Endothelial cell of umbilical vein (primary cell): ENCODE results near the gene DCLK2.

Source experiments
- EZH2 ChIP-seq: IDR thresholded peaks from 2 replicates; pipeline ENCODE4 v1.6.1; 2012; ENCODE audit warnings: borderline replicate concordance, low read depth, mild to moderate bottlenecking, moderate library complexity, low read length, inconsistent platforms; ENCODE audit not compliant: severe bottlenecking
- FOS ChIP-seq: IDR thresholded peaks from 2 replicates; pipeline ENCODE4 v1.6.1; 2011; ENCODE audit warnings: mild to moderate bottlenecking, low read length, moderate library complexity, borderline replicate concordance; ENCODE audit not compliant: insufficient read depth
- JUN ChIP-seq: IDR thresholded peaks from 2 replicates; pipeline ENCODE4 v1.6.1; 2011; ENCODE audit warnings: borderline replicate concordance, low read depth; ENCODE audit not compliant: insufficient read length, insufficient read depth
- MYC ChIP-seq: IDR thresholded peaks from one replicate; pipeline ENCODE4 v1.6.1; 2011; ENCODE audit warnings: mild to moderate bottlenecking, low read depth, low read length
- POLR2A ChIP-seq: IDR thresholded peaks from 2 replicates; pipeline ENCODE4 v1.6.1; 2012; ENCODE audit warnings: low read depth, mild to moderate bottlenecking, control low read depth, low read length
- POLR2AphosphoS5 ChIP-seq: IDR thresholded peaks from 2 replicates; pipeline ENCODE4 v1.6.1; 2012; ENCODE audit warnings: low read depth, mild to moderate bottlenecking, control low read depth, low read length, moderate library complexity; ENCODE audit not compliant: insufficient read depth
- TF ChIP-seq, protein P1 (sequence below), 2 donors: IDR thresholded peaks; 1 replicate in 1 of 2; 2 replicates in 1 of 2; pipeline ENCODE4 v1.5.1; 2011; ENCODE audit warnings: low read length in 2 of 2, mild to moderate bottlenecking in 2 of 2, moderate library complexity in 2 of 2, control low read depth in 1 of 2, inconsistent platforms in 1 of 2, low read depth in 1 of 2; ENCODE audit not compliant: insufficient read depth in 1 of 2; ENCODE audit errors: extremely low read depth in 1 of 2
- TF ChIP-seq, protein P2 (sequence below): IDR thresholded peaks from 2 replicates; pipeline ENCODE4 v1.6.1; 2011; ENCODE audit not compliant: insufficient read depth, insufficient read length

DNA sequence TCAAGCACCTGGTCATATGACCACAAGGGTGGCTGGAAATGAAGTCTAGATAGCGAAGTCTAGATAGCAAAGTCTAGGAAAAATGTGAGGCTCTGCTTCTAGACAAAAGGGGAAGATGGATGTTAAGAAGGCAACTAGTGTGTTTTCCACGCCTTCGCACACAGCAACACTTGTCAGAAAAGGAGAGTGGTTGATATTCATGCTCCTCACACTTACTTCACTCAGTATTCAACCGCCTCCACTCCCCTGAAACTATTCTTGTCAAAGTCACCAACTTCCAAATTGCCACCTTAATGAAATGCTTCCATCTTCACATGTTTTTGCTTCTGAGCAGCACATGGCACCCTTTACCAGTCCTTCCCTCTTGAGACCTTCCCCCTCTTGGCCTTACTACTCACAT, 27.7 kb upstream of the DCLK2 start:
- TF ChIP-seq, protein P1, sequence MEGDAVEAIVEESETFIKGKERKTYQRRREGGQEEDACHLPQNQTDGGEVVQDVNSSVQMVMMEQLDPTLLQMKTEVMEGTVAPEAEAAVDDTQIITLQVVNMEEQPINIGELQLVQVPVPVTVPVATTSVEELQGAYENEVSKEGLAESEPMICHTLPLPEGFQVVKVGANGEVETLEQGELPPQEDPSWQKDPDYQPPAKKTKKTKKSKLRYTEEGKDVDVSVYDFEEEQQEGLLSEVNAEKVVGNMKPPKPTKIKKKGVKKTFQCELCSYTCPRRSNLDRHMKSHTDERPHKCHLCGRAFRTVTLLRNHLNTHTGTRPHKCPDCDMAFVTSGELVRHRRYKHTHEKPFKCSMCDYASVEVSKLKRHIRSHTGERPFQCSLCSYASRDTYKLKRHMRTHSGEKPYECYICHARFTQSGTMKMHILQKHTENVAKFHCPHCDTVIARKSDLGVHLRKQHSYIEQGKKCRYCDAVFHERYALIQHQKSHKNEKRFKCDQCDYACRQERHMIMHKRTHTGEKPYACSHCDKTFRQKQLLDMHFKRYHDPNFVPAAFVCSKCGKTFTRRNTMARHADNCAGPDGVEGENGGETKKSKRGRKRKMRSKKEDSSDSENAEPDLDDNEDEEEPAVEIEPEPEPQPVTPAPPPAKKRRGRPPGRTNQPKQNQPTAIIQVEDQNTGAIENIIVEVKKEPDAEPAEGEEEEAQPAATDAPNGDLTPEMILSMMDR (IDR thresholded peaks at IDR 0.05; ENCODE audit: extremely low read depth in 1 of 2, insufficient read depth in 1 of 2, low read depth in 1 of 2, low read length in 2 of 2): no peak
- no peak for TF ChIP-seq EZH2
- no peak for TF ChIP-seq POLR2A
- TF ChIP-seq POLR2AphosphoS5: no peak
- TF ChIP-seq, protein P2, sequence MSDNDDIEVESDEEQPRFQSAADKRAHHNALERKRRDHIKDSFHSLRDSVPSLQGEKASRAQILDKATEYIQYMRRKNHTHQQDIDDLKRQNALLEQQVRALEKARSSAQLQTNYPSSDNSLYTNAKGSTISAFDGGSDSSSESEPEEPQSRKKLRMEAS: no peak
- TF ChIP-seq FOS: no peak
- no peak for TF ChIP-seq JUN
- no peak for TF ChIP-seq MYC
